Endothelial cell of umbilical vein (primary cell): Measurements from ENCODE around the gene LMNA. TPM values are rescaled to one million over a fixed set of nuclear protein-coding genes. Genes with fewer than 3 reads are reported as not detected.

Source experiments
- BruUV-seq: library from RNA; stranded (reverse); fragments of 400-500 nt; replicated peaks from 2 replicates; lab custom pipeline; 2021; lab: Mats Ljungman, UMichigan
- CTCF ChIA-PET: fragments of 300-600, 350-600 bp; sonication (Branson Sonifier 250); formaldehyde crosslinking; loops from one replicate; lab custom pipeline; 2021; ENCODE audit warnings: antibody characterized with exemption, inconsistent platforms; lab: Charles Lee
- POLR2A ChIA-PET: fragments of 300-600, 350-600 bp; sonication (Branson Sonifier 250); formaldehyde crosslinking; loops from one replicate; lab custom pipeline; 2021; ENCODE audit warnings: antibody characterized with exemption, inconsistent platforms; lab: Charles Lee
- DNase-seq: peaks from one replicate; pipeline ENCODE4 v3.0.0-alpha.2; 2011; ENCODE audit warnings: low read depth, low spot score
- FAIRE-seq: peaks from 2 replicates; lab custom pipeline; 2011; peaks lifted over from hg19 to GRCh38; lab: Jason Lieb, UNC
- H2AFZ ChIP-seq: 2 replicates; pipeline ENCODE4 v1.6.0; 2012; ENCODE audit warnings: low read depth, low read length, control low read depth, inconsistent platforms
- H3K27ac ChIP-seq: 2 replicates; pipeline ENCODE4 v1.5.1; 2011; ENCODE audit warnings: low read depth, mild to moderate bottlenecking, control low read depth, low read length, moderate library complexity; ENCODE audit not compliant: insufficient read depth
- H3K27me3 ChIP-seq, 2 experiments: 2 replicates each; pipeline versions ENCODE4 v1.6.0 to v1.6.1; 2011; ENCODE audit warnings: low read length in 2 of 2, mixed read lengths in 1 of 2; ENCODE audit not compliant: control insufficient read depth in 2 of 2, insufficient read depth in 2 of 2
- H3K36me3 ChIP-seq, 2 experiments: 2 replicates in 1 of 2; 3 replicates in 1 of 2; pipeline ENCODE4 v1.5.1; 2011; ENCODE audit warnings: low read length in 2 of 2, mild to moderate bottlenecking in 1 of 2, moderate library complexity in 1 of 2; ENCODE audit not compliant: control insufficient read depth in 2 of 2, insufficient read depth in 2 of 2; ENCODE audit errors: extremely low read depth in 1 of 2
- H3K4me1 ChIP-seq: 3 replicates; pipeline ENCODE4 v1.5.1; 2011; ENCODE audit warnings: mild to moderate bottlenecking, low read length; ENCODE audit not compliant: control insufficient read depth, insufficient read depth; ENCODE audit errors: extremely low read depth
- H3K4me2 ChIP-seq: 2 replicates; pipeline ENCODE4 v1.6.1; 2011; ENCODE audit warnings: low read length, control low read depth, mixed read lengths; ENCODE audit not compliant: insufficient read depth
- H3K4me3 ChIP-seq, 3 experiments: fragments of 200-600 bp in 1 of 3; sonication (generic), shearing (Covaris generic) in 1 of 3; replicated peaks in 1 of 3; 2 replicates each; pipeline ENCODE4 v1.5.1; 2011 to 2016; ENCODE audit warnings: control low read depth in 3 of 3, low read length in 3 of 3, mild to moderate bottlenecking in 2 of 3, inconsistent platforms in 1 of 3, low read depth in 1 of 3, moderate library complexity in 1 of 3; ENCODE audit not compliant: insufficient read depth in 1 of 3
- H3K79me2 ChIP-seq: 2 replicates; pipeline ENCODE4 v1.6.0; 2012; ENCODE audit warnings: low read length, inconsistent platforms; ENCODE audit not compliant: control insufficient read depth, insufficient read depth
- H3K9ac ChIP-seq: replicated peaks from 2 replicates; pipeline ENCODE3; 2011; ENCODE audit warnings: low read length, control low read depth; ENCODE audit not compliant: insufficient read depth; ENCODE audit errors: extremely low read depth
- H3K9me1 ChIP-seq: replicated peaks from 3 replicates; pipeline ENCODE4 v1.6.0; 2011; ENCODE audit warnings: mild to moderate bottlenecking, low read length; ENCODE audit not compliant: control insufficient read depth, insufficient read depth; ENCODE audit errors: extremely low read depth
- H3K9me3 ChIP-seq: replicated peaks from 2 replicates; pipeline ENCODE4 v1.5.1; 2012; ENCODE audit warnings: low read length, inconsistent platforms; ENCODE audit not compliant: control insufficient read depth, insufficient read depth
- H4K20me1 ChIP-seq: replicated peaks from 2 replicates; pipeline ENCODE3; 2011; ENCODE audit warnings: mild to moderate bottlenecking, low read length; ENCODE audit not compliant: control insufficient read depth, insufficient read depth; ENCODE audit errors: extremely low read depth
- EZH2 ChIP-seq: IDR thresholded peaks from 2 replicates; pipeline ENCODE4 v1.6.1; 2012; ENCODE audit warnings: borderline replicate concordance, low read depth, mild to moderate bottlenecking, moderate library complexity, low read length, inconsistent platforms; ENCODE audit not compliant: severe bottlenecking
- FOS ChIP-seq: IDR thresholded peaks from 2 replicates; pipeline ENCODE4 v1.6.1; 2011; ENCODE audit warnings: mild to moderate bottlenecking, low read length, moderate library complexity, borderline replicate concordance; ENCODE audit not compliant: insufficient read depth
- GATA2 ChIP-seq: IDR thresholded peaks from 2 replicates; pipeline ENCODE4 v1.7.0; 2011; ENCODE audit warnings: low read depth, mild to moderate bottlenecking, moderate library complexity, mixed read lengths, low read length; ENCODE audit not compliant: insufficient read length, insufficient read depth
- JUN ChIP-seq: IDR thresholded peaks from 2 replicates; pipeline ENCODE4 v1.6.1; 2011; ENCODE audit warnings: borderline replicate concordance, low read depth; ENCODE audit not compliant: insufficient read length, insufficient read depth
- MYC ChIP-seq: IDR thresholded peaks from one replicate; pipeline ENCODE4 v1.6.1; 2011; ENCODE audit warnings: mild to moderate bottlenecking, low read depth, low read length
- POLR2A ChIP-seq: IDR thresholded peaks from 2 replicates; pipeline ENCODE4 v1.6.1; 2012; ENCODE audit warnings: low read depth, mild to moderate bottlenecking, control low read depth, low read length
- POLR2AphosphoS5 ChIP-seq: IDR thresholded peaks from 2 replicates; pipeline ENCODE4 v1.6.1; 2012; ENCODE audit warnings: low read depth, mild to moderate bottlenecking, control low read depth, low read length, moderate library complexity; ENCODE audit not compliant: insufficient read depth
- dilution Hi-C: fragments of 300-500 bp; cut with MboI; formaldehyde crosslinking; loops from one replicate; pipeline ENCODE4 v1.15.0; 2019; ENCODE audit warnings: low sequenced_read_pairs; ENCODE audit not compliant: extremely low pct_ligation_motif_present
- intact Hi-C: fragments of 100-400 bp; cut with micrococcal nuclease; formaldehyde crosslinking; loops from one replicate; pipeline ENCODE4 v1.10.0; 2022
- polyA plus RNA-seq, 4 experiments: library from polyadenylated mRNA; depleted of rRNA in 3 of 4; stranded (reverse) in 3 of 4; unstranded in 1 of 4; fragments of >200 nt; gene quantifications; 2 replicates each; pipeline versions ENCODE4 v1.2.1 to v1.2.3, GENCODE V29; 2011 to 2012; ENCODE audit warnings: missing spikeins in 1 of 4
- total RNA-seq: library from RNA; stranded (reverse); gene quantifications from 2 replicates; pipeline ENCODE4 v1.2.3, GENCODE V29; 2021
- TF ChIP-seq, protein P1 (sequence below): IDR thresholded peaks from 2 replicates; pipeline ENCODE4 v1.6.1; 2011; ENCODE audit not compliant: insufficient read depth, insufficient read length
- TF ChIP-seq, protein P2 (sequence below), 2 donors: IDR thresholded peaks; 1 replicate in 1 of 2; 2 replicates in 1 of 2; pipeline ENCODE4 v1.5.1; 2011; ENCODE audit warnings: low read length in 2 of 2, mild to moderate bottlenecking in 2 of 2, moderate library complexity in 2 of 2, control low read depth in 1 of 2, inconsistent platforms in 1 of 2, low read depth in 1 of 2; ENCODE audit not compliant: insufficient read depth in 1 of 2; ENCODE audit errors: extremely low read depth in 1 of 2

The LMNA gene
- total and polyA plus RNA-seq, 2 donors (not counting 3 experiments of a cell fraction or from before 2014, with no cell fraction given), result 371 to 742 TPM

DNA sequence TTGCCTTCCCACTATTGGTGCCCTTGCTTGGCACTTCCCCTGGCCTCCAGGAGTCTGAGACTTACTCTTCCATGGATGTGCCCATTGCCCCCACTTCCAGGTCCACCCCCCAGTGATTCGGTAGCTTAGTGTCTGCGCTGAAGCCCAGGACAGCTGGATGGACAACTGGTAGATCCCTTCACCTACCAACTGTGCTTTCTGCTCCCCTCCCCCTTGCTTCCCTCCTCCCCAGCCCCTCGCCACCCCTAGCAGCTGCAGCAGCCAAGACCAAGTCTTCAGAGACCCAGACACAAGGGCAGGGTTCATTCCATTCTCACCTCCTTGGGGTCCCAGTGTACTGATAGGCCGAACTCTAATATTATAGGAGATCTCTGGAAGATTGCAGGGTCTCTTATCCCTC is 6.9 kb downstream of the LMNA start:
- H3K9ac ChIP-seq, result no peak overlapping the region
- POLR2A ChIA-PET, result no interaction called here
- dilution Hi-C loops, result no loop called here

DNA sequence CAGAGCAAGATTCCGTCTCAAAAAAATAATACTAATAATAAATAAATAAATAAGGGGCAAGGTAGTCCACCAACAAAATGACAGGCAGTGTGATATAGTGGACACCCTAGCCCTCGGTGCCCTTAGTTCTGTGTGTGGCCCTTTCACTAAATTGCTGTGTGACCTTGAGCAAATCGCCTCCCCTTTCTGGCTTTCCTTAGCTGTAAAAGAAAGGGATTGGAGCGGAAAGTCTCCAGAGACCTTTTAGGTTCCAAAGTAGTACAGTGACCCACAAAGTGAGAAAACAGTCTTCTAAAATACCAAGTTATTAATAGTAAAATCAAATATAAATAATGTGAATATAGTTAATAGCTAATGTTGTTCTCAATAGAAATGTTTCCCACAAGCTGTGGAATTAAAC is 7.6 kb downstream of the LMNA start:
- Histone ChIP-seq H3K27ac (peak overlapping the region; percentile 97), H3K4me1 (peaks cover 84% of the 10 kb centered on the region), H3K4me3 (peak overlapping the region in 1 of 3 experiments; percentile 39), H3K4me2 (peak overlapping the region; percentile 76), H3K9me3 (no peaks in the 10 kb centered on the region), H3K9me1 (no peaks in the 10 kb centered on the region), H2AFZ (no peak overlapping the region), H3K27me3 (no peaks in the 10 kb centered on the region), H3K79me2 (peaks cover 87% of the 10 kb centered on the region), H3K36me3 (peaks cover 0 to 4% of the 10 kb centered on the region in 2 experiments), H4K20me1 (no peaks in the 10 kb centered on the region), H3K9ac (peak overlapping the region; percentile 86)
- no TSS peak for BruUV-seq
- DNase-seq (no peak), FAIRE-seq (peak; percentile 42)
- POLR2A ChIA-PET, result no interaction called here
- intact Hi-C loops (loop anchor here (2.0 to 5.0 kb wide), 2 partner anchors 25 to 380 kb away; partner anchors contain the start of gene MEF2D), dilution Hi-C loops (no loop called here)
- TF ChIP-seq GATA2 (no peak), FOS (no peak), EZH2 (no peak), JUN (no peak), POLR2A (no peak), POLR2AphosphoS5 (no peak), MYC (no peak)
- TF ChIP-seq, protein P1, sequence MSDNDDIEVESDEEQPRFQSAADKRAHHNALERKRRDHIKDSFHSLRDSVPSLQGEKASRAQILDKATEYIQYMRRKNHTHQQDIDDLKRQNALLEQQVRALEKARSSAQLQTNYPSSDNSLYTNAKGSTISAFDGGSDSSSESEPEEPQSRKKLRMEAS, result no peak
- TF ChIP-seq, protein P2, sequence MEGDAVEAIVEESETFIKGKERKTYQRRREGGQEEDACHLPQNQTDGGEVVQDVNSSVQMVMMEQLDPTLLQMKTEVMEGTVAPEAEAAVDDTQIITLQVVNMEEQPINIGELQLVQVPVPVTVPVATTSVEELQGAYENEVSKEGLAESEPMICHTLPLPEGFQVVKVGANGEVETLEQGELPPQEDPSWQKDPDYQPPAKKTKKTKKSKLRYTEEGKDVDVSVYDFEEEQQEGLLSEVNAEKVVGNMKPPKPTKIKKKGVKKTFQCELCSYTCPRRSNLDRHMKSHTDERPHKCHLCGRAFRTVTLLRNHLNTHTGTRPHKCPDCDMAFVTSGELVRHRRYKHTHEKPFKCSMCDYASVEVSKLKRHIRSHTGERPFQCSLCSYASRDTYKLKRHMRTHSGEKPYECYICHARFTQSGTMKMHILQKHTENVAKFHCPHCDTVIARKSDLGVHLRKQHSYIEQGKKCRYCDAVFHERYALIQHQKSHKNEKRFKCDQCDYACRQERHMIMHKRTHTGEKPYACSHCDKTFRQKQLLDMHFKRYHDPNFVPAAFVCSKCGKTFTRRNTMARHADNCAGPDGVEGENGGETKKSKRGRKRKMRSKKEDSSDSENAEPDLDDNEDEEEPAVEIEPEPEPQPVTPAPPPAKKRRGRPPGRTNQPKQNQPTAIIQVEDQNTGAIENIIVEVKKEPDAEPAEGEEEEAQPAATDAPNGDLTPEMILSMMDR (IDR thresholded peaks at IDR 0.05; ENCODE audit: extremely low read depth in 1 of 2, insufficient read depth in 1 of 2, low read depth in 1 of 2, low read length in 2 of 2), result no peak
- CTCF ChIA-PET, result interaction anchor here (1.2 to 13.3 kb wide), 3 partner anchors 7 to 31 kb away, joined by 7 to 283 read pairs (median 51); no protein-coding TSS in a partner anchor

More for the DNA sequence above, 6.9 kb downstream of the LMNA start:
- Histone ChIP-seq H3K27me3 (no peaks in the 10 kb centered on the region), H3K27ac (peak overlapping the region; percentile 18), H3K9me3 (no peaks in the 10 kb centered on the region), H3K9me1 (no peaks in the 10 kb centered on the region), H3K4me2 (no peak overlapping the region), H2AFZ (no peak overlapping the region), H4K20me1 (no peaks in the 10 kb centered on the region), H3K36me3 (peaks cover 0 to 4% of the 10 kb centered on the region in 2 experiments), H3K79me2 (peaks cover 87% of the 10 kb centered on the region), H3K4me1 (peaks cover 78% of the 10 kb centered on the region), H3K4me3 (no peak overlapping the region)
- FAIRE-seq (peak; percentile 62), DNase-seq (no peak)
- TF ChIP-seq EZH2, result no peak
- TF ChIP-seq, protein P1, result no peak
- no peak for TF ChIP-seq GATA2
- no peak for TF ChIP-seq POLR2AphosphoS5
- no TSS peak for BruUV-seq
- intact Hi-C loops, result loop anchor here (5.0 kb wide), 1 partner anchor 381 kb away; the partner anchor contains the start of gene MEF2D
- CTCF ChIA-PET, result interaction anchor here (5.9 to 13.3 kb wide), 2 partner anchors 7 to 22 kb away, joined by 51 to 283 read pairs; no protein-coding TSS in a partner anchor
